ENCODE data around the gene DNAH17.
"Not testable (repeated sequence)": the region's sequence is repeated elsewhere in the genome, so short reads cannot be mapped to it uniquely, and the experiment has no call there.

Gene DNAH17

GRCh38 chr17:78523934-78524655, 53.1 kb downstream of the DNAH17 start:
- no peak for DNase-seq

- DNase-seq: no peak
Observed at GRCh38 chr17:78522031-78522809, 55.0 kb downstream of the DNAH17 start.

GRCh38 chr17:78517421-78517820, 59.8 kb downstream of the DNAH17 start:
- no peak for DNase-seq

GRCh38 chr17:78515480-78515879, 61.7 kb downstream of the DNAH17 start:
- no peak for DNase-seq

DNA sequence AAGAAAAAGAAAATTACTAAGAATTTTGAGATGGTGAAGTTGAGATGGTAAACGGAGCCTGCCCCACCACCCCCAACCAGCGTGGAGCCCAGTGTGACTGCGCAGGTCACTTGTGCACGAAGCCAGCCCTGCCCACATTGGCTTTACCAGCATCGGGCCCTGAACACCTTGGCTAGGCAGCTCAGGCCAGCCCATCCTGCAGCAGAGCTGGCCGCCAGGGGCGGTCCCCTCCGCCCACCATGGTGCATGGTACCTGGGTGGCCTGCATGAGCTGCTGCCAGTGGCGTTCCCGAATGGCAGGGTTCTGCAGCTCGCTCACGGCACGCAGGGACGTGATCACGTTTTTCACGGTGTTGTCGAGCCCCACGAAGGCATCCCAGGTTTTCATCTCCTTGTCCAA, 62.7 kb downstream of the DNAH17 start:
- no peak for DNase-seq

GRCh38 chr17:78512976-78513375, 64.2 kb downstream of the DNAH17 start:
- DNase-seq: no peak

GRCh38 chr17:78510141-78511075, 66.8 kb downstream of the DNAH17 start:
- no peak for DNase-seq

GRCh38 chr17:78507526-78507925, 69.7 kb downstream of the DNAH17 start:
- DNase-seq: no peak

DNA sequence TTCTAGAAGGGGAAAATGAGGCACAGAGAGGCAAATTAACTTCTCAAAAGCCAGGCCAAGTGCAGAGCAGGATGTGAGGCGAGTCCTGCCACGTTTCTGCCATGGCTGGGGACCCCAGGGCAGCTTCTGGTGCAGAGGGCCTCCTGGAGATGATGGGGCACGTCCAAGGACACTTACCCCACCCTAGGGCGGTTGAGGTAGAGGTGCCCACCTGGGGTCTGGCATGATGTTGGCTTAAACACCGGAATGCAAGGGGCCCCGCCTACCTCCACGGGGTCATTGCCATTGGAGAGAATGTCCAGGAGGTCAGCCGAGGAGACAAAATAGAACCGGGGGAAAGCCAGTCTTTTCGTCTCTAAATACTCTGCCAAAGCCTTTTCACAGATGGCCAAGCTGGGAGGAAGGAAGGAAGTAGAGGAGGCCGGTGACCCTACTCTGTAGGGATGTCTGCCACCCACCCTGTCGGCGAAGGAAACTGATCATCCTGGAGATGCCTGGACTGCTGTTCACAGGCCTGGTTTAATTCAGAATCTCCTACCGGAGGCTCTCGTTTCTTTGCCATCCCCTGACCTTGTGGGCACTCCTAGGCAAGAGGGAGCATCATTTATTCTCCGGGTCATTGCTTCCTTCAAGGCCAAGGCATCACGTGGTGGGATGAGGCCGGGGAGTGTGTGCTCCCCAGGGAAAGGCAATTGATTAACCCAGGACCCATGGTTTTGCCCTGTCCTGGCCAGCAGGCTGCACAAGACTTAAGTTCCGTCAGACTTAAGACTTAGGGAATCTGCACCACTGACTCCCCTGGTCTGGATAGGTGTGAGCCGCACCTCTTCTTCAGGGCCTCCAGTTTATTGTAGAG, 70.5 kb downstream of the DNAH17 start:
- no peak for DNase-seq

DNA sequence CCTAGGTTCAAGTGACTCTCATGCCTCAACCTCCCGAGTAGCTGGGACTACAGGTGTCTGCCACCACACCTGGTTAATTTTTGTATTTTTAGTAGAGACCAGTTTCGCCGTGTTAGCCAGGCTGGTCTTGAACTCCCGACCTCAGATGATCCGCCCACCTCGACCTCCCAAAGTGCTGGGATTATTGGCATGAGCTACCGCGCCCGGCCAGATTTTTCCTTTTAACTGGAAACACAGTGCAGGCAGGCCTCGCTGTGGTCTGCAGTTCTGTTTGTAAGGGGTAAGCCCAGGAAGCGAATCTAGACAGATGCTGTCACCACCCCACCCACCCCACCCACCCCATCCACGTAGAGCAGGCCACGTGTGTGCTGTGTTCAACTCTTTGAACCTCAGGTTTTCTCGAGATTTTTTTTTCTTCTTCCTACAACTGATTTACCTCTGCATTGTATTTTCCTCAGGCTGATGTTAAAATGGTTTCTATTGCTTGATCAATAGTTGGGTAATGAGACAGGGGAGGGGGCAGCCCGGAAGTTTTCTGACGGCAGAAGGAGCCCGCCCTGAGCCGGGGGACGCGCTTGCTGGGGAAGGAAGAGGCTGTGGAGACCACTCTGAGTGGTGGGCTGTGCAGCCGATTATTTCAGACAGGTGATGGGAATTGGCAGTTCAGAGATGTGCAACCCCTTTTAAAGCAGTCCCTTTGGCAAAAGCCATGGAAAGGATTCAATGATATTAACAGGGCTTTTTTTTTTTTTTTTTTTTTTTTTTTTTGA, 72.9 kb downstream of the DNAH17 start:
- DNase-seq: no peak

DNA sequence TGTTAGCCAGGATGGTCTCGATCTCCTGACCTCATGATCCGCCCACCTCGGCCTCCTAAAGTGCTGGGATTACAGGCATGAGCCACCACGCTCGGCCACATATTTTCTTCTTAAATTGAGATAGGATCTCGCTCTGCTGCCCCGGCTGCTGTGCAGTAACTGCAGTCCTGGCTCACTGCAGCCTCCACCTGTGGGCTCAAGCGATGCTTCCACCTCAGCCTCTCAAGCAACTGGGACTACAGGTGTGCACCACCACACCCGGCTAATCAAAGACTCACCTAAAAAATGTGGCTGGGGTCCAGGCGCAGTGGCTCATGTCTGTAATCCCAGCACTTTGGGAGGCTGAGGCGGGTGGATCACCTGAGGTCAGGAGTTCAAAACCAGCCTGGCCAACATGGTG, 73.8 kb downstream of the DNAH17 start:
- not testable (repeated sequence) for DNase-seq

DNA sequence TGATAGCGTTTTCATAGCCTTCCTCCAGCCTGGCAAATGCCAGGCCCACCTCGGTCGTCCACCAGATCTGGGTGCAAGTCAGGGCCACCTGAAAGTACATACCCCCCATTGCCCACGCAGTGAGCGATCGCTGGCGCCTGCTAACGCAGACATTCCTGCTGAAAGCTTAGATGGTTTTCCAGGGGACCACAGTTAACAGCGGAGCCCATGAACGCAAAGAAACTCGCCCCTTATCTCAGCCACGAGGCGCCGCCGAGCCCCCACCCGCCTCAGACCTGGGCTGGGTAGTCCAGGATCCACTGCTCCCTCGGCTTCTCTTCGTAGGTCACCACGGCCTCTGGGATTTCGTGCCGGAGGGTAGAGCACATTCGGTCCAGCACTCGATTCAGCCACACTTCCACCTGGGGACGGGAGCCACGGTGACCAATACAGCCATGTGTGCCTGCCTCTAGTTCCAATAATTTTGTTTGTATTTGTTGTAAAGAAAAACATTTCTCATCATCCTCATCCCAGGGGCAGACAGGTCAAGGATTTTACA, 74.5 kb downstream of the DNAH17 start:
- DNase-seq: no peak

DNA sequence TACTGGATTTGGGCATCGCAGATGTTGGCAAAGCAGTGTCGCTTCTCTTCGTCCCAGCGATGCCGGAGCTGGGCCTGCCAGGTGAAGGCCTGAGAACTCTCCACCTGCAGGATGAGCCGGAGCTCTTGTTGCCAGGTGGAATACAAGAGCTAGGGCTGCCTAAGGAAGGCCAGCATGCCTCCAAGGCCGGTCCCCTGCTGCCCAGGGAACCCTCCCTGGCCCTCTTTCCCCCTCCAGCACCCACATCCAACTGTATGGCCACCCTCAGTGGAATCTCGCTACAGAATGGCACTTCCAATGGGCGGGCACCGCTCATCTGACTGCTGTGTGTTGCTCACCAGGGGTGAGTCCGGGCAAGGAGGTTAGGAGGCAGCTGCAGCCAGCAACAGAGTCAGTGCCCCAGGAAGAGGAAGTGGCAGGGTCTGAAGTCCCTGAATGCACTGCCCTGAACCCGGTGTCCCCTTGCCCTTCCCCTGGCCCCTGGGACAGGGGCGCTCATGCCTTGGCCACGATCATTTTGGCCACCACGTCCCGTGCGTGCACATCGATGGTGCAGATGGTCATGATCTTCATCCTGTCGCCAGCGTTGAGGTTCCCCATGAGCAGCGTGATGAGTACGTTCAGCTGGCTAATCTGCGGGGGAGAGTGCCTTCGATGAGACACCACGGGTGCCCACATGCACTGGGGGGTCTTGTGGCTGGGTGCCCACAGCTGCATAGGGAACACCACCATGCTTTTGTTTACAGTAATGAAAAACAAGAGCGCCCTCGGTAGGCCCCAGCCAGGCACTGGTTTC, 75.8 kb downstream of the DNAH17 start:
- no peak for DNase-seq

DNA sequence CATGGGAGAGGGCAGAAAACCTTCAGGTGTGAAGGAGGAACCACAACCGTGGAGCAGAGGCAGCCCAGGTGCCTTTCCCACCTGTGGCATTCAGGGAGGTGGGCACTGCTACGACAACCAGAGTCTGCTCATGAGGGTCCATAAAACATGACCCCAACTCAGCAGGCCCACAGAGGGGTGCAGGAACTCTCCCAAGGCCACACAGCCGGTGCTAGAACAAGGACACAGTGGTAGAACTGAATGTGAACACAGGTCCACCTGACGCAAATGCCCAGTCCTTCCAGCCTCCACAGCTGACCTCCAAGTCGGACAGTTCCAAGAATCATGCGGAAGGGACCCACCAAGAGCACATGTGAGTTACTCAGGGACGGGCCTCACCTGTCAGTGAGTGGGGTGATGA, 76.4 kb downstream of the DNAH17 start:
- DNase-seq: no peak

- no peak for DNase-seq
Observed at GRCh38 chr17:78499715-78500540, 77.3 kb downstream of the DNAH17 start.

DNA sequence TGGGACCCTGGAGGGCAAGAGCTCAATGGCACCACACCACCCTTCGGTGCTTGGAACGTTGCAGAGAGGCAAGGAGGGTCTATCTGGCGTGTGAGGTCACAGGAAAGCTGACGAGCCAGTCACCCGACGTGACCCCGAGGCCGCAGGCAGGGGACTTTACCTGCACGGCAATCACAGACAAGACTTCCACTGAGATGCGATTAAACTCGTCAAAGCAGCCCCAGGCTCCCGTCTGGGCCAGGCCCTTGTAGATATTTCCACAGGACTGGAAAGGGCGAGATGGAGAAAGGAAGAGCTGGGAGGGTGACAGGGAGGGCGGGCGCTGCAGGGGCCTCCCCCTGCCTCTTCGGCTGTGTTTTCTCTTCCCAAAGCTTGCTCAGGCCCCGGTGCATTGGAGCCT, 78.3 kb downstream of the DNAH17 start:
- no peak for DNase-seq

GRCh38 chr17:78497115-78497540, 80.1 kb downstream of the DNAH17 start:
- DNase-seq: peak; percentile 25

GRCh38 chr17:78496311-78496710, 80.9 kb downstream of the DNAH17 start:
- DNase-seq: no peak

GRCh38 chr17:78495634-78496033, 81.6 kb downstream of the DNAH17 start:
- DNase-seq: no peak
